Measurements from ENCODE around the gene PRLH.

Gene PRLH

DNA sequence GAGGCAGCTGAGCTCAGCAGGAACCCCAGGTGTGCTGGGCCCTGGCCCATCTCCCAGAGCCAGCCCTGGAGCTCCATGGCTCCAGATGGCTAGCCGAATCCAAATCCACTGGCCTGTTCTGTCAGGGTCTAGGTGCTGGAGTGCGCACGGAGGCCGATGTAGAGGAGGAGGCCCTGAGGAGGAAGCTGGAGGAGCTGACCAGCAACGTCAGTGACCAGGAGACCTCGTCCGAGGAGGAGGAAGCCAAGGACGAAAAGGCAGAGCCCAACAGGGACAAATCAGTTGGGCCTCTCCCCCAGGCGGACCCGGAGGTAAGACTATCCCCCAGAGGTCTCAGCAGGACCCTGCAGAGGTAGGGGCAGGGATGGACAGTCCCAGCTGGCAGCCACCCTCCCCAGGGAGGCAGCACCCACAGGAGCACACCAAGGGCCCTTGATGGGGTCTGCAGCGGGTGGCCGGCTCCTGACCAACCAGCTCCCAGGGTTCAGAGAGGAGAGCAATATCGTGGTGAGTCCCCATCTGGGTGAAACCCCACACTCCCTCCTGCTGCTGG is 26.1 kb upstream of the PRLH start:
- DNase-seq = no peak

DNA sequence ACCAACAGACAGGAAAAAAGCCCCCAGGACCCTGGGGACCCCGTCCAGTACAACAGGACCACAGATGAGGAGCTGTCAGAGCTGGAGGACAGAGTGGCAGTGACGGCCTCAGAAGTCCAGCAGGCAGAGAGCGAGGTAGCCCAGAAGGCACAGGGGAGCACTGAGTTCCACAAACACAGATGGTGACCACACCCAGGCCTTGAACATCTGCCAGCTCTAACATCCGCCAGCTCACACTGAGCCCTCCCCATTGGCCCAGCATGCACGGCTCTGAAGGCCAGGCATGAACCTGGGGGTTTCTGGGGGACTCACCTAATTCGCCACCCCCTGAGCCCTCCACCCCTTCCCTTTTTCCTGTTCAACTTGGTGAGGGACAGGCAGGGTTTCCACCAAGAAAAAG is 25.6 kb upstream of the PRLH start:
- no peak for DNase-seq

GRCh38 chr2:237541243-237541642 is 25.1 kb upstream of the PRLH start:
- DNase-seq = no peak

- no peak for DNase-seq
These were observed 24.2 kb upstream of the PRLH start for GRCh38 chr2:237542001-237542704.

GRCh38 chr2:237546040-237546875 is 20.1 kb upstream of the PRLH start:
- no peak for DNase-seq

GRCh38 chr2:237546876-237547395 is 19.4 kb upstream of the PRLH start:
- no peak for DNase-seq

DNA sequence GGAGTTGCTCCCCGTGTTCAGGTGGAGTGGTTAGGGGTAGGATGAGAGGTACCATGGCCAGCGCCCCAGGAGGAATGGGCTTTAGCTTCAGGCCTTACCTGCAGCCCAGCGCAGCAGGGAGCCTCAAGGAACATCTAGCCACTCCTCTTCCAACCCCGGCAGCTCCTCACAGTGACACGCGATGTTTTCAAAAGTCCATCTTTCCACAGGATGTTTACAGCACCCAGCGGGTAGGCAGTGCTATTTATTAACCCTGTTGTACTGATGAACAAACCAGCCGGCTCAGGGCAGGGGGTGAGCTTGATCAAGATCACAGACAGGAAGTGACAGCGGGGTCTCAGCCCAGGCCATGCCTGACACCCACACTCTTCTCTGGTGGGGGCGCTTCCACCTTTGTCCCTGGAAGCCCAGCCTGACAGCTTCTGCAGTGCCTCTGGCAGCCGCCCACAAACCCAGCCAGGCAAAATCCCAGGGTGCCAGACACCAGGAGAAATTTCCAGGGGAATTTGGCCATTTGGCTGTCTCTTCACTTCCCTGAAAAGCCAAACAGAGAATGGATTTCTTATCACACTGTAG is 18.4 kb upstream of the PRLH start:
- DNase-seq = no peak

- no peak for DNase-seq
These were observed 17.2 kb upstream of the PRLH start for GRCh38 chr2:237549216-237549615.

DNA sequence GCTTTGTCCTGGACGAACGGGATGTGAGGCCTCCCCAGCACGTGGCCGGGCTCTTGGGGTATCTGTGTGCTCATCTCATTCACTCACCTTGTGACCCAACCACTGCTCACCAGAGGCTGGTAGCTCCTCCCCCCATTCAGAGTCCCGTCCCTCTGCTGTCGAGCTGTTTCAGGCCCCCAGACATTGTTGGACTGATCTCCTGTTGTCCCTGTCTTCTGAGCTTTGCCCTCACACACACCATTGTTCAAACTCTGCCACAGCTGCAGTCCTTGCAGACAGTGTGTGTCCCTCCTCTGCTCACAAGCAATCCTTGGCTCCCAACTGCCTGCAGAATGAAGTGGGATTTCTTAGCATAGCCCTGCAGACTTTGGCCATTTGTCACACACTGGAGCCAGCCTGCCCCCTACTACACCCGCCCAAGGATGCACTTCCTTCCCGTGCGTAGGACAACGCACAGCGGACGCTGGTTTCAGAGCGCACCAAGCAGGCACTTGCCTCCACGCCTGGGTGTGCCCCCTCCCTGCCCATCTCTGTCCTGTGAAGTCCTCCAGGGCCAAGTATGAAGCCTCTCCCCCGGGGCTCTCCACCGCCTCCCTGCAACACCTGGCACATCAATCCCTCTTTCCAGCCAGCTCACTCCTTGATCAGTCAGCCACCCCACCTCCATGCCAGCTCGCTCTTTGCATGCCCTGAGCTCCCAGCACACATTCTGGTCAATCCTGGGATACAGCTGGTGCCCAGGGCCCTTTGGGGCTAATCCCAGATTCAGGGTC is 16.5 kb upstream of the PRLH start:
- no peak for DNase-seq

GRCh38 chr2:237551071-237551574 is 15.3 kb upstream of the PRLH start:
- no peak for DNase-seq

DNA sequence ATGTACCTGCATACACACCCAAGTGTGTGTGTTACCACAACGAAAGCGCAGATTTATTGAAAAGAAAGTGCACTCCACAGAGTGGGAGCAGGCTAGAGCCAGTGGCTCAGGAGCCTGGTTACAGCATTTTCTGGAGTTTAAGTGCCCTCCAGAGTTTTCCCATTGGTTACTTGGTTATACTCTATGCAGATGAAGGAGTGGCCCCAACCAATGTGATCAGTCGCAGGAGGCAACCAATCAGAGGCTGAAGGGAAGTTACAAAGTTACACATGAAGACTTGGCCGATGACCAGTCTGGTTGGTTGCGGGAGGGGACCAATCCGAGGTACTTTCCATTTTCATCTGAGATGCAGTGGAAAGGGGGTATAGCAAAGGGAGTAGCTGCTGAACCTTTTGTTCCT is 13.5 kb upstream of the PRLH start:
- no peak for DNase-seq

- DNase-seq = no peak
These were observed 12.4 kb upstream of the PRLH start for GRCh38 chr2:237553948-237554347.

- no peak for DNase-seq
These were observed 10.8 kb upstream of the PRLH start for GRCh38 chr2:237555560-237555959.

GRCh38 chr2:237556773-237557632 is 9.4 kb upstream of the PRLH start:
- DNase-seq = no peak

GRCh38 chr2:237557633-237558015 is 8.8 kb upstream of the PRLH start:
- no peak for DNase-seq

- no peak for DNase-seq
These were observed 7.3 kb upstream of the PRLH start for GRCh38 chr2:237558961-237559641.

- DNase-seq = no peak
These were observed 5.2 kb upstream of the PRLH start for GRCh38 chr2:237561221-237561620.

GRCh38 chr2:237563816-237564215 is 2.6 kb upstream of the PRLH start:
- no peak for DNase-seq

DNA sequence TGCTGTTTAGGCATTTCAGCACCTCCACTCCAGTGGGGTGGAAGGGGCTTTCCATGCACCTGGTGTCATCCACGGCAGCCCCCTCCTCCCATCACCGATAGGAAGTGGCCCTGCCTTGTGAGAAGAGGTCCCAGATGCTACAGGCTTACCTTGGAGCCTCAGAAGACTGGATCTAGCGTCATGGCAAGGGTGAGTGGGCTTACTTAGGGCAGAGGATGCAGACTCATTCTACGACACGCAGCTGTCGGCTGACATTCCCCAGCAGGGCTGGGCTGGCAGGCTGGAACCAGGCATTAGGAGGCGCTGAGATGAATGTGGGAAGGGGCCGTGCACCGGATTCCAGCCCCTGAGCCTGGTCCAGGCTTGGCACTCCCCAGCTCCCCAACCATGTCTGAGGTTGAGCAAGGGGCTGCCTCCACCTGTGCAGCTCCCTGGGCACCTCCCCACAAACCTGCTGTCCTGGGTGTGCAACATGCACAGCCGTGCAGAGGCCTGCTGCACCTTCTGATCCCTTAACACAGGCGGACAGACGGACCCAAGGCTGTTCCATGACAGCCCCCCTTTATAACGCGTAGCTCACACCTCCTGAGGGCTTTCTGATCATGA is 1.7 kb upstream of the PRLH start:
- no peak for DNase-seq

DNA sequence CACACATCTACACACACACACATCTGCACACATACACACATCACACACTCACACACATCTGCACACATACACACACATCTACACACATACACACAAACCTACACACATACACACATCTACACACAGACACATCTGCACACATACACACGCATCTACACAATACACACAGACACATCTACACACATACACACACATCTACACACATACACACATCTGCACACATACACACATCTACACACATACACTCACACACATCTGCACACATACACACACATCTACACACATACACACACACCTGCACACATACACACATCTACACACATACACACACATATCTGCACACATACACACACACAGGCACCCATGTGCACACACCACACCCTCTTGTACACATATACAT is 400 bp upstream of the PRLH start:
- DNase-seq = no peak
